Hematopoietic multipotent progenitor cell (in vitro differentiated cells): ENCODE measurements around the gene TSPAN14. TPM values are rescaled to one million over a fixed set of nuclear protein-coding genes. Genes with fewer than 3 reads are reported as not detected.
A peak's percentile ranks its signal among the peaks of the same experiment; 100 is the strongest.
"Not testable (repeated sequence)": the region's sequence is repeated elsewhere in the genome, so short reads cannot be mapped to it uniquely, and the experiment has no call there.

ENCODE experiments used
- DNase-seq, 3 donors: peaks; one replicate each; pipeline ENCODE4 v3.0.0-alpha.2; 2011 to 2015; ENCODE audit warnings: low read depth in 2 of 3, low spot score in 2 of 3
- total RNA-seq: library from RNA; depleted of rRNA; stranded (reverse); fragments of >200 nt; gene quantifications from one replicate; pipeline ENCODE4 v1.2.3, GENCODE V29; 2012

Gene TSPAN14, protein sequence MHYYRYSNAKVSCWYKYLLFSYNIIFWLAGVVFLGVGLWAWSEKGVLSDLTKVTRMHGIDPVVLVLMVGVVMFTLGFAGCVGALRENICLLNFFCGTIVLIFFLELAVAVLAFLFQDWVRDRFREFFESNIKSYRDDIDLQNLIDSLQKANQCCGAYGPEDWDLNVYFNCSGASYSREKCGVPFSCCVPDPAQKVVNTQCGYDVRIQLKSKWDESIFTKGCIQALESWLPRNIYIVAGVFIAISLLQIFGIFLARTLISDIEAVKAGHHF
- 29.6 TPM for total RNA-seq

DNA sequence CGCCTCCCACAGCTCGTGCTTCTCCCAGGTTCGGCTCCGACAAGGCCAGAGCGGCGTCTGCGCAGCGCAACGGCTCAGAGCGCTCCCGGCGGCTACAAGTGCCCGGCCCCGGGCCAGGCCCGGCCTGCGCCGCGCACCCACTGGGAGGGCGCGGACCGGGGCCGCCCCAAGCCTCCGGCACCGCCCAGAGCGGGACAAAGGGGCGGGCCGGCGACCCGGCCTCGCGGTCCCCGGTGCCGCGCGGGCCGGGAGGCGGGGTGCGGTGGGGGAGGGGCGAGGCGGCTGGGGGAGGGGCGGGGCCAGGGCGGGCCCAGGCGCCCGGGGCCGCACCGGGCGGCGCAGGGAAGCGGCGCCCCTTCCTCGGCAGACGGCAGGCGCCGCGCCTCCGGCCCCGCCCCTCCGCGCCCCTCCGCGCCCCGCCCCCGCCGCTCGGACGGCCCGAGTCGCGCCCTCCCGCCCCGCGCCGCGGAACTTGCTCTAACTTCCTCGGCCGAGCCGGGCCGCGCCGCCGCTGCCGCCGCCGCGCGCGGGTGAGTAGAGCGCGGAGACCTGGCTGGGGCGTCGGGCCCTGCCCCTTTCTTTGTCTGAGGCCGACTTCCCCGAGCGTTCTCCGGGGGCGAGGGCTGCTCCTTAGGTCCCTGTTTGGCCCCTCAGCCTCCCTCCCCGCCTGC lies at the start of gene TSPAN14:
Gene TSPAN14 (plus strand): TSS at position 469 of the 671 bp plus-strand sequence. CDS start 34,924 bp downstream, outside the sequence.
- peak in 2 of 3 donors; percentile 72 to 78 for DNase-seq

GRCh38 chr10:80405035-80405434 lies 49.1 kb upstream of the TSPAN14 start:
- no peak for DNase-seq

GRCh38 chr10:80405626-80406025 lies 48.5 kb upstream of the TSPAN14 start:
- DNase-seq: no peak

GRCh38 chr10:80406204-80406603 lies 47.9 kb upstream of the TSPAN14 start:
- no peak for DNase-seq

- DNase-seq: no peak
Observed at GRCh38 chr10:80407812-80408241, 46.3 kb upstream of the TSPAN14 start.

GRCh38 chr10:80408242-80409101 lies 45.6 kb upstream of the TSPAN14 start, which contains the start of gene PRXL2A:
Gene PRXL2A, plus strand, starts transcription at chr10:80408551. Its CDS starts 11,917 bp downstream, at chr10:80420468.
- peak; percentile 25 to 85 (median 78) for DNase-seq

- no peak for DNase-seq
Observed at GRCh38 chr10:80409121-80409520, 45.0 kb upstream of the TSPAN14 start.

DNA sequence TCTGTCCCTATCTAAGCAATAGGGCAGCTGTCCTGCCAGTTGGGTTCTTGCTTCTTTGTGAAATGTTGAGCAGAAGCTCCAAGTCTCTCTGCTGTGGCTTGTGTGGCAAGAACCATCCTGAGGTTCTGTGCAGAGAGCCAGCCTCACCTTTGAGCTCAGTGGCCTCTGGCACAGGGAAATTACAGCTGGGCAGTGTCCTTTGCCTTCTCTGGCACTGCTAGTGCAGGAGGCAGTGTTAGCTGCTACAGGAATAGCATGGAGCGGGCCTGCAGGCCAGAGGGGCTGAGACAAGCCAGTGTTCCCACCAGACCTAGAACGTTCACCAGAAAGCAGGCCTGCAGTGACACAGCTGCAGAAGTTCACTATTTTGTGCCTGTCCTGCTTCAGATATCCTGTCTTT lies 44.0 kb upstream of the TSPAN14 start:
- no peak for DNase-seq

DNA sequence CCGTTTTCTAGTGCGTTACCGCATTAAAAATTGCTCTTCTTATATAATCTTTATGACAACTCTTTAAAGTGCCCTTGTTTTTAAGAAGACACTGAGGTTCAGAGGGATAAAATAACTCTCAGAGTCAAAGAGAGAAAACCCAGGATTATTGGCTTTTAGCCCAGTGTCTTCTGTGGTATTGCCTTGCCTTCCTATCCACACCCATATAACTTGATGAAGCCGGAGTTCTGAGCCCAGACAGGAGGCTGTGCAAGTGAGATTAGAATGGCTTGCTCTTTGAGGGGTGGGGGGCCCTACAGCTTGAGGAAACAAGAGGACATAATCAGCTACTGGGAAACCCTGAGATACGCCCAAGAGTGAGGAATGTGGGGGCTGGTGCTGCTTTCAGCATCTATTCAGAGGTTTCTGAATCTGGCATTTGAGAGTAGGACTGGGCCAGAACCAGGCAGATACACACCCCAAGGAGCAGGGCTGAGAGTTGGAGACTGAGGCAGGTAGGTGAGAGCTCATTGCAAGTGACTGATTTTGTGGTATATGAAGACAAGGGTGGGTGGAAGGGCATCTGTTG lies 43.4 kb upstream of the TSPAN14 start:
- peak in 1 of 3 donors; percentile 44 for DNase-seq

DNA sequence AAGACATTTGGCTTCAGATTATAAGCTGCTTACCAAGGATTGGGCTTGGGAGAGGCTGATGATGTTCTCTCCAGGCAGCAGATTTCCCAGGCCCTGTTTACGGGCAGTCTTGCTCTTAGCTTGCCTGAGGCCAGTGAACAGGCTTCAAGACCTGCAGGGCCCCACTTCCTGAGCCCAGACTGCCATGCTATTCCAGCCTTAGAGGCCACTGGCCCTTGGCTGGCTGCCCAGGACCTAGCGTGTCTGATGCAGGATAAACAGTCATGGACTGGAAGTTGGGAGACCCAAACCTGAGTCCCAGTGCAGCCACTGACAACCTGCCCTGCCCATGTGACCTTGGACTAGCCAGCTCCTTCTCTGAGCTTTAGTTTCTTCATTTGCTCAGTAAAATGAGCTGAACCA lies 42.8 kb upstream of the TSPAN14 start:
- no peak for DNase-seq

GRCh38 chr10:80411681-80412220 lies 42.4 kb upstream of the TSPAN14 start:
- no peak for DNase-seq

- DNase-seq: no peak
Observed at GRCh38 chr10:80412486-80412885, 41.6 kb upstream of the TSPAN14 start.

GRCh38 chr10:80413271-80413996 lies 40.7 kb upstream of the TSPAN14 start:
- peak in 1 of 3 donors; percentile 37 for DNase-seq

- no peak for DNase-seq
Observed at GRCh38 chr10:80414142-80414895, 39.8 kb upstream of the TSPAN14 start.

GRCh38 chr10:80415734-80416478 lies 38.2 kb upstream of the TSPAN14 start:
- DNase-seq: no peak

DNA sequence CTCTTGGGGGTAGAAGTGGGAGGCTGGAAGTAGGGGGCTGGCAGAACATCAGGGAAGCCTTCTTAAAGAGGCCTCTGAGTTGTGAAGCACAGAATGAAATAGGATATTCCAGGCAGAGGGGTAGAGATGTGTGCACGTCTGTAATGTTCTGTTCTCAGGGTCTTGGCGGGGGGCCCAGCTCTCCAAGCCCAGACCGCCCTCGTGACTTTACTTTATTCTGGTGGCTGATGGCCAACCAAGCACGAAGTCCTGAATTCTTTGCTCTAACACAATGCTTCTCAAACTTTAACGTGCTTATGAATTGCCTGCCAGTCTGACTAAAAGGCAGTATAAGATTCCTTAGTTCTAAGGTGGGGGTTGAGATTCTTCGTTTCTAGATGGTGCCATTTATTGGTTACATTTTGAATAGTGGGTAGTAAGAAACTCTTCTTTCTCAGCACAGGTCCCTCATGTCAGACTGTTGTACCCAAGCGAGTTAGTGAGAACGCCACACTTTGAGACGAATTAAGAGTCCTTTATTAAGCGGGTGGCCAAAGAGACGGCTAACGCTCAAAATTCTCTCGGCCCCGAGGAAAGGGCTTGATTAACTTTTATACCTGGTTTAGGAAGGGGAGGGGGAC lies 37.5 kb upstream of the TSPAN14 start:
- no peak for DNase-seq

DNA sequence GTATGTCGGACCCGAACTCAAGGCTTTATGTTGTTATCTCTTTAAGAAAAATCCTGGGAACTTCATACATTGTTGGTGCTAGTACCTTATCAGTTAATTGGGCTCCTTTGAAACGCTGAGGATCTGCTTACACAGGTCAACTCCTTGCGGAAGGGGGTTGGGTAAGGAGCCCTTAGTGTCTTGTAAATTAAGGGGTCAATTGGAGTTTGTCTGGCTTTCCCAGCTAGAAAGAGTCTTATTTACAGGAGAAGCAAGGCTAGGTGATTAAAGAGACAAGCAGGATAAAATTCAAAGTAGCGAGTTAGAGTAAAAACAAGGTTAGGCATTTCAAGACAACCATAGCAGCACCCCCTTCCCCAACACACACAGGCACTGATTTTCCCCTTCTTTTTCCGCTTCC lies 36.9 kb upstream of the TSPAN14 start:
- DNase-seq: not testable (repeated sequence)
